ENCODE data around the gene TICAM1. TPM values are rescaled to one million over a fixed set of nuclear protein-coding genes. Genes with fewer than 3 reads are reported as not detected.

Gene TICAM1
- total and polyA plus RNA-seq, 2 donors (not counting 1 experiment from before 2014, with no cell fraction given): 0.65 to 4.1 TPM

GRCh38 chr19:4773047-4773640 lies 58.4 kb downstream of the TICAM1 start:
- Histone ChIP-seq H2AFZ (ENCODE audit: low read length) (no peak overlapping the region), H3K36me3 (ENCODE audit: control insufficient read depth, insufficient read depth, low read length) (no peaks in the 10 kb centered on the region), H3K9ac (ENCODE audit: insufficient read depth, low read length) (no peak overlapping the region), H4K20me1 (ENCODE audit: control insufficient read depth, extremely low read depth, insufficient read depth, low read length) (no peaks in the 10 kb centered on the region), H3K27ac (ENCODE audit: insufficient read depth, low read length) (no peak overlapping the region), H3K27me3 (ENCODE audit: control insufficient read depth, insufficient read depth, low read length) (peaks cover 3% of the 10 kb centered on the region), H3K4me2 (ENCODE audit: extremely low read depth, insufficient read depth, low read length) (no peak overlapping the region), H3K4me3 (replicated peaks in 1 of 4; ENCODE audit: control extremely low read depth in 1 of 4, insufficient read depth in 1 of 4, low read depth in 3 of 4, low read length in 4 of 4) (no peak overlapping the region), H3K79me2 (ENCODE audit: control insufficient read depth, insufficient read depth, low read length) (no peaks in the 10 kb centered on the region), H3K4me1 (ENCODE audit: control insufficient read depth, extremely low read depth, insufficient read depth, low read length) (no peaks in the 10 kb centered on the region), H3K9me3 (ENCODE audit: control insufficient read depth, insufficient read depth, low read depth, low read length) (no peaks in the 10 kb centered on the region)
- TF ChIP-seq CTCF (conservative IDR thresholded peaks at IDR 0.05 in 1 of 2, IDR thresholded peaks at IDR 0.05 in 1 of 2; ENCODE audit: low read depth in 1 of 2, low read length in 2 of 2) (no peak), EZH2 (IDR thresholded peaks at IDR 0.05; ENCODE audit: low read length, missing control alignments) (no peak)
- no peak for DNase-seq (ENCODE audit: low read depth in 2 of 2)

GRCh38 chr19:4772566-4772965 lies 58.9 kb downstream of the TICAM1 start:
- Histone ChIP-seq H3K4me2 (ENCODE audit: extremely low read depth, insufficient read depth, low read length) (no peak overlapping the region), H4K20me1 (ENCODE audit: control insufficient read depth, extremely low read depth, insufficient read depth, low read length) (no peaks in the 10 kb centered on the region), H3K4me1 (ENCODE audit: control insufficient read depth, extremely low read depth, insufficient read depth, low read length) (no peaks in the 10 kb centered on the region), H3K79me2 (ENCODE audit: control insufficient read depth, insufficient read depth, low read length) (no peaks in the 10 kb centered on the region), H3K27ac (ENCODE audit: insufficient read depth, low read length) (no peak overlapping the region), H3K4me3 (replicated peaks in 1 of 4; ENCODE audit: control extremely low read depth in 1 of 4, insufficient read depth in 1 of 4, low read depth in 3 of 4, low read length in 4 of 4) (no peak overlapping the region), H3K36me3 (ENCODE audit: control insufficient read depth, insufficient read depth, low read length) (no peaks in the 10 kb centered on the region), H2AFZ (ENCODE audit: low read length) (no peak overlapping the region), H3K9ac (ENCODE audit: insufficient read depth, low read length) (no peak overlapping the region), H3K27me3 (ENCODE audit: control insufficient read depth, insufficient read depth, low read length) (peaks cover 3% of the 10 kb centered on the region), H3K9me3 (ENCODE audit: control insufficient read depth, insufficient read depth, low read depth, low read length) (no peaks in the 10 kb centered on the region)
- TF ChIP-seq CTCF (conservative IDR thresholded peaks at IDR 0.05 in 1 of 2, IDR thresholded peaks at IDR 0.05 in 1 of 2; ENCODE audit: low read depth in 1 of 2, low read length in 2 of 2) (no peak), EZH2 (IDR thresholded peaks at IDR 0.05; ENCODE audit: low read length, missing control alignments) (no peak)
- DNase-seq (ENCODE audit: low read depth in 2 of 2): no peak

- H2AFZ ChIP-seq (ENCODE audit: low read length): no peak overlapping the region
- no peaks in the 10 kb centered on the region for H3K9me3 ChIP-seq (ENCODE audit: control insufficient read depth, insufficient read depth, low read depth, low read length)
- H3K9ac ChIP-seq (ENCODE audit: insufficient read depth, low read length): no peak overlapping the region
- no peak overlapping the region for H3K4me3 ChIP-seq (replicated peaks in 1 of 4; ENCODE audit: control extremely low read depth in 1 of 4, insufficient read depth in 1 of 4, low read depth in 3 of 4, low read length in 4 of 4)
- no peaks in the 10 kb centered on the region for H3K4me1 ChIP-seq (ENCODE audit: control insufficient read depth, extremely low read depth, insufficient read depth, low read length)
- H4K20me1 ChIP-seq (ENCODE audit: control insufficient read depth, extremely low read depth, insufficient read depth, low read length): no peaks in the 10 kb centered on the region
- DNase-seq (ENCODE audit: low read depth in 2 of 2): peak; percentile 80 to 89
- H3K4me2 ChIP-seq (ENCODE audit: extremely low read depth, insufficient read depth, low read length): no peak overlapping the region
- H3K27ac ChIP-seq (ENCODE audit: insufficient read depth, low read length): no peak overlapping the region
- no peaks in the 10 kb centered on the region for H3K79me2 ChIP-seq (ENCODE audit: control insufficient read depth, insufficient read depth, low read length)
- H3K36me3 ChIP-seq (ENCODE audit: control insufficient read depth, insufficient read depth, low read length): no peaks in the 10 kb centered on the region
- TF ChIP-seq CTCF (conservative IDR thresholded peaks at IDR 0.05 in 1 of 2, IDR thresholded peaks at IDR 0.05 in 1 of 2; ENCODE audit: low read depth in 1 of 2, low read length in 2 of 2) (no peak), EZH2 (IDR thresholded peaks at IDR 0.05; ENCODE audit: low read length, missing control alignments) (no peak)
- no peaks in the 10 kb centered on the region for H3K27me3 ChIP-seq (ENCODE audit: control insufficient read depth, insufficient read depth, low read length)
These were observed 62.4 kb downstream of the TICAM1 start for GRCh38 chr19:4768934-4769777.
